BE2C (cell line): ENCODE measurements around the gene CD1D.

ENCODE experiments used
- DNase-seq: peaks from one replicate; pipeline ENCODE4 v3.0.0-alpha.2; 2020
- H3K27me3 ChIP-seq: fragments of 250-450 bp; sonication (Bioruptor Pico); 2 replicates; pipeline ENCODE4 v1.5.1; 2020; ENCODE audit warnings: mild to moderate bottlenecking
- H3K36me3 ChIP-seq: fragments of 250-450 bp; sonication (Bioruptor Pico); 2 replicates; pipeline ENCODE4 v1.5.1; 2020; ENCODE audit warnings: mild to moderate bottlenecking
- H3K4me1 ChIP-seq: fragments of 250-450 bp; sonication (Bioruptor Pico); 2 replicates; pipeline ENCODE4 v1.5.1; 2020
- H3K4me3 ChIP-seq: 2 replicates; pipeline ENCODE4 v1.5.1; 2011; ENCODE audit warnings: low read depth, low read length
- H3K9me3 ChIP-seq: fragments of 250-450 bp; sonication (Bioruptor Pico); 2 replicates; pipeline ENCODE4 v1.5.1; 2020
- CTCF ChIP-seq: IDR thresholded peaks from 2 replicates; pipeline ENCODE4 v1.5.1; 2012; ENCODE audit warnings: mild to moderate bottlenecking, low read depth, low read length

The CD1D gene

GRCh38 chr1:158153179-158153578, 27.5 kb upstream of the CD1D start:
- Histone ChIP-seq H3K4me1 (no peaks in the 10 kb centered on the region), H3K9me3 (no peaks in the 10 kb centered on the region), H3K36me3 (no peaks in the 10 kb centered on the region), H3K27me3 (peaks cover 4% of the 10 kb centered on the region), H3K4me3 (no peak overlapping the region)
- no peak for TF ChIP-seq CTCF
- no peak for DNase-seq

DNA sequence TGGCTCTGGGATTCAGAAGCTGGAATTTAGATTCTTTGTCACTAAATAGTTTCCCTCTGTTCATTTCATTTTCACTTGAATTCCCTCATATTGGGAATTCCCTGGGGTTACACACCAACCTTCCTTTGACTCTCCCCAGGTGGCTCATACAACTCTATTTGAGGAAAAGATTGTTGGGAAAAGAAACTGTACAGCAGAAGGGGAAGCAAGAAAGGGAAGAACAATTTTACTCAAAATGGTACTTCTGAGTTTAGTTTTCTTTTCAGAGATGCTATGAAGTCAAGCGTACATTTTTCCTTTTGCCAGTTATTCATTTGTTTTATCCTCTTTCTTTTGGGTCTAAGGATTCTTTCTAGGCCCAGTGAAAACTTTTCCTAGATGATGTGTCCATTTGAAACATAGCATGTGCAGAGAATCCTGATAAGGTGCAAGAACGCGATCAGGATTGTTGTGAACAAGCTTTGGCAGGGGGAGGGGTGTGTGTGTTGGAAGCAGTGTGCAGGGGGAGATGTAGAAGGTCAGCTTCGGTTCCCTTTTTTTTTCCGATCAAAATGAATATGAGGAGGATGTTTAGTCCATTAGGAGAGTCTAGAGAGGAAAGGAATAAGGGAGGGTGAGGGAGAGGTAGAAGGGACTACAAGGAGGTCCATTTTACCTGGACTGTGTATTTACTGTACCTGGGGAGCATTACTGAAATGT, 26.8 kb upstream of the CD1D start:
- TF ChIP-seq CTCF: no peak
- peaks cover 4% of the 10 kb centered on the region for H3K27me3 ChIP-seq
- no peak for DNase-seq
- H3K4me1 ChIP-seq: no peaks in the 10 kb centered on the region
- H3K4me3 ChIP-seq: no peak overlapping the region
- no peaks in the 10 kb centered on the region for H3K36me3 ChIP-seq
- H3K9me3 ChIP-seq: no peaks in the 10 kb centered on the region

DNA sequence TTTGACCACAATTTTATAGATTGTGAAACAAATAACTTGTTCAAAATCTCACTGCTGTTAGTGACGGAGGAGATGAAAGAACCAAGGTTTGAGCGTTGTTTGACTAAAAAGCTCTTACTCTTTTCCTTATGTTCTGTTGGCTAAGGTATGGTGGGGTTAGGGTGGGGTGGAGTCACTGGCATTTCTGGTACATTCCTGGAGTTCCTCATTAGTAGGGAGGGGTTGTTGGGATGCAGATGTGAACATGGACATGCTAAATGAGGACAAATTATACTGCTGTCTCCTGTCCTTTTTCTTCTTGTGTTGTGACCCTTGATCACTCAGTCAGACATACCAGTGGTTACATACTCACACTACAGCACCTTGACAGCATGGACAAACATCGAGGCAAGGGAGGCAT, 26.2 kb upstream of the CD1D start:
- Histone ChIP-seq H3K27me3 (peaks cover 4% of the 10 kb centered on the region), H3K9me3 (no peaks in the 10 kb centered on the region), H3K4me1 (no peaks in the 10 kb centered on the region), H3K4me3 (no peak overlapping the region), H3K36me3 (no peaks in the 10 kb centered on the region)
- no peak for TF ChIP-seq CTCF
- DNase-seq: no peak

DNA sequence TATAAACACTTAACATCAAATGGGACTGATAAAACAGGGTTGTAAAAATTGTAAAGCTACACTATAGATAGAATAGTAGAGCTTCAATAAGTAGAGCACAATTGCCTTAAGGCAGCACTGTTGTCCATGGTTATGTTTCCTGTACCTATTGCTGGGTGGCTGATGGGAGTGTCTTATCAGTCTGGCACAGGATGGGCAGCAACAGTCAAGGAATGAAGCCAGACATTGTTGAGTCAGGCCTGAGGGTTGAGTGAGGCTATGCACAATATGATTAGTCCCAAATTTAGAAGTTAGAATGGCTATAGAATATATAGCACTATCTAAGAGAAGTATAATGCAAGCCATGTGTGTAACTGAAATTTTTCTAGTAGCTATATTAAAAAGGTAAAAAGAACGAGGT, 25.0 kb upstream of the CD1D start:
- Histone ChIP-seq H3K9me3 (no peaks in the 10 kb centered on the region), H3K4me1 (no peaks in the 10 kb centered on the region), H3K4me3 (no peak overlapping the region), H3K36me3 (no peaks in the 10 kb centered on the region), H3K27me3 (peaks cover 4% of the 10 kb centered on the region)
- TF ChIP-seq CTCF: no peak
- no peak for DNase-seq

GRCh38 chr1:158159597-158159996, 21.1 kb upstream of the CD1D start:
- TF ChIP-seq CTCF: no peak
- H3K9me3 ChIP-seq: no peaks in the 10 kb centered on the region
- no peaks in the 10 kb centered on the region for H3K27me3 ChIP-seq
- no peak overlapping the region for H3K4me3 ChIP-seq
- no peak for DNase-seq
- no peaks in the 10 kb centered on the region for H3K36me3 ChIP-seq
- H3K4me1 ChIP-seq: no peaks in the 10 kb centered on the region

GRCh38 chr1:158161446-158161845, 19.2 kb upstream of the CD1D start:
- no peaks in the 10 kb centered on the region for H3K27me3 ChIP-seq
- TF ChIP-seq CTCF: no peak
- H3K4me1 ChIP-seq: no peaks in the 10 kb centered on the region

More at GRCh38 chr1:158161446-158161845, 19.2 kb upstream of the CD1D start:
- H3K9me3 ChIP-seq: no peaks in the 10 kb centered on the region
- H3K4me3 ChIP-seq: no peak overlapping the region
- DNase-seq: no peak
- no peaks in the 10 kb centered on the region for H3K36me3 ChIP-seq
